ENCODE measurements around the gene PRPF8.

PRPF8 gene

DNA sequence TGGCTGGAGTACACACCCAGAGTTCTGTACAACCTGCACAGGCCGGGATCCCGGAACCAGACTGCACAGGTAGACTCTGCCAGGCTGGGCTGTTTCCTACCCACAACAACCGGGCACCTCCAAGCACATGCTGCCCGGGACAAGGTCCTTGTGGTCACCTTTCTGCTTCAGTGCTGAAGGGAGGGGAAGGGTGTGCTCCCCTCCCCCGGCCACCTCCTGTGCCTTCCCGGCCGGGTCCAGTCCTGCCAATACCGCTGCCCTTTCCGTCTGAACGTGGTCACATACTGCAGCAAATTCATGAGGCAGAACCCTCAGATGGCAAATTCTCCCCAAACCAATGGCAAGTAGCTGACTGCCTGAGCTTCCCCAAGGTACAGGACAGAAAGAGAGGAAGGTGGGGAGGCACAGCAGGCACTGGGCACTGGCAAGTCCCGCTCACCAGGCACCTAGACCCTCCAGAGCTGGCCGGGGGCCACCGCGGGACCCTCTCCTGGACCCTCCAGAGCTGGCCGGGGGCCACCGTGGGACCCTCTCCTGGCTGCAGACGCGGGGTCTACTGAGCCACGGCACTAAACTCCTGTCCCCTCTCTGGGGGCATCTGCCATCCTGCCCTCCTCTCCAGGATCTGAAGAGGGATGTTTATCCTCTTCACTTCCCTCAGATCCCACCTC, 78.9 kb downstream of the PRPF8 start:
- H2AFZ ChIP-seq (ENCODE audit: low read length), result no peak overlapping the region
- H3F3A ChIP-seq (ENCODE audit: insufficient read depth, low read length), result no peaks in the 10 kb centered on the region
- no peaks in the 10 kb centered on the region for H3K4me1 ChIP-seq (ENCODE audit: low read length)
- H3K9me3 ChIP-seq (replicated peaks; ENCODE audit: insufficient read depth, low read length), result no peaks in the 10 kb centered on the region
- H3K9ac ChIP-seq (ENCODE audit: low read length), result no peak overlapping the region
- no peak overlapping the region for H3K27ac ChIP-seq (ENCODE audit: low read length)
- H3K4me3 ChIP-seq (ENCODE audit: low read length), result no peak overlapping the region
- H3K4me2 ChIP-seq (ENCODE audit: low read depth, low read length), result no peak overlapping the region
- TF ChIP-seq EZH2 (optimal IDR thresholded peaks at IDR 0.05; ENCODE audit: low read depth, low read length) (no peak), EZH2phosphoT487 (IDR thresholded peaks at IDR 0.05; ENCODE audit: low read length) (no peak)
- TF ChIP-seq, protein P1, sequence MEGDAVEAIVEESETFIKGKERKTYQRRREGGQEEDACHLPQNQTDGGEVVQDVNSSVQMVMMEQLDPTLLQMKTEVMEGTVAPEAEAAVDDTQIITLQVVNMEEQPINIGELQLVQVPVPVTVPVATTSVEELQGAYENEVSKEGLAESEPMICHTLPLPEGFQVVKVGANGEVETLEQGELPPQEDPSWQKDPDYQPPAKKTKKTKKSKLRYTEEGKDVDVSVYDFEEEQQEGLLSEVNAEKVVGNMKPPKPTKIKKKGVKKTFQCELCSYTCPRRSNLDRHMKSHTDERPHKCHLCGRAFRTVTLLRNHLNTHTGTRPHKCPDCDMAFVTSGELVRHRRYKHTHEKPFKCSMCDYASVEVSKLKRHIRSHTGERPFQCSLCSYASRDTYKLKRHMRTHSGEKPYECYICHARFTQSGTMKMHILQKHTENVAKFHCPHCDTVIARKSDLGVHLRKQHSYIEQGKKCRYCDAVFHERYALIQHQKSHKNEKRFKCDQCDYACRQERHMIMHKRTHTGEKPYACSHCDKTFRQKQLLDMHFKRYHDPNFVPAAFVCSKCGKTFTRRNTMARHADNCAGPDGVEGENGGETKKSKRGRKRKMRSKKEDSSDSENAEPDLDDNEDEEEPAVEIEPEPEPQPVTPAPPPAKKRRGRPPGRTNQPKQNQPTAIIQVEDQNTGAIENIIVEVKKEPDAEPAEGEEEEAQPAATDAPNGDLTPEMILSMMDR (IDR thresholded peaks at IDR 0.05; ENCODE audit: low read length), result no peak
- H3K36me3 ChIP-seq (replicated peaks; ENCODE audit: insufficient read depth, low read length), result no peaks in the 10 kb centered on the region; the same call in 1 of the 2 replicates
- no peaks in the 10 kb centered on the region for H3K79me2 ChIP-seq (ENCODE audit: low read length)
- no peaks in the 10 kb centered on the region for H3K9me2 ChIP-seq (replicated peaks; ENCODE audit: insufficient read depth, low read length)
- no peak for DNase-seq
- H3K27me3 ChIP-seq (replicated peaks; ENCODE audit: insufficient read depth, low read length), result no peaks in the 10 kb centered on the region
- no peaks in the 10 kb centered on the region for H4K20me1 ChIP-seq (ENCODE audit: insufficient read depth, low read length)

DNA sequence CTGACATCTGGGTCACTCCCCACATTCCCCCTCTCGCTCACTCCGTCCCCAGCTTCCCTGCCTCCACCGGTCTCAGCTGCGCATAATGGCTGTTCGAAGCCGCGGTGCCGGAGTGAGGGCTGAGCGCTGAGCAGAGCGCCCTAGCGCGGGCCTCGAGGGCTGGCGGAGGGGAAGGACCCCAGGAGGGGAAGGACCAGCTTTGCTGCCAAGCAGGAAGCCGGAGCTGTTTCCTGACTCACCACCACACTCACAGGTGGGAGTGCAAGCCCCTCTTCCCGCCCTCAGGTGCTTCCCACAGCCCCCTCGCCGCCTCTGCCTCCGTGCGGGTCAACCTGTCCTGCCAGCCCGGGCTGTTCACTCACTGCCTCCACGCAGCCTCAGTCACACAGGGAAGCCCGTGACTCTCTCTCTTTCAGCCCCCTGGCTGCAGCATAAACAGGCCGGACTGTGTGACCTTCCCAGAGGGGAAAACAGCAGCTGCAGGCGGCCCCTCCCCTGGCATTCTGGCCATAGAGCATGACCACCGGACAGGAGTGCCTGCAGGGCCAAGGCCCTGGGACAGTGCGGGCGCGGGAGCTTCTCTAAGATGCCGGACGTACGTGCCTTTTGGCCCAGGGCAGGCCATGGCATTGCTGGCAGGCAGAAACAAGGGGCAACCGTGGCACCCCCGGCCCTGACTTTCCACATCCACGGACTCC, 79.7 kb downstream of the PRPF8 start:
- Histone ChIP-seq H3K36me3 (replicated peaks; ENCODE audit: insufficient read depth, low read length) (no peaks in the 10 kb centered on the region; the same call in 1 of the 2 replicates), H3K27ac (ENCODE audit: low read length) (no peak overlapping the region), H4K20me1 (ENCODE audit: insufficient read depth, low read length) (no peaks in the 10 kb centered on the region), H3K79me2 (ENCODE audit: low read length) (no peaks in the 10 kb centered on the region), H3K9ac (ENCODE audit: low read length) (no peak overlapping the region), H3K9me3 (replicated peaks; ENCODE audit: insufficient read depth, low read length) (no peaks in the 10 kb centered on the region), H3K4me2 (ENCODE audit: low read depth, low read length) (no peak overlapping the region), H3K4me1 (ENCODE audit: low read length) (no peaks in the 10 kb centered on the region), H3K27me3 (replicated peaks; ENCODE audit: insufficient read depth, low read length) (no peaks in the 10 kb centered on the region), H2AFZ (ENCODE audit: low read length) (no peak overlapping the region), H3K4me3 (ENCODE audit: low read length) (no peak overlapping the region), H3K9me2 (replicated peaks; ENCODE audit: insufficient read depth, low read length) (no peaks in the 10 kb centered on the region), H3F3A (ENCODE audit: insufficient read depth, low read length) (no peaks in the 10 kb centered on the region)
- TF ChIP-seq EZH2 (optimal IDR thresholded peaks at IDR 0.05; ENCODE audit: low read depth, low read length) (no peak), EZH2phosphoT487 (IDR thresholded peaks at IDR 0.05; ENCODE audit: low read length) (no peak)
- no peak for DNase-seq

DNA sequence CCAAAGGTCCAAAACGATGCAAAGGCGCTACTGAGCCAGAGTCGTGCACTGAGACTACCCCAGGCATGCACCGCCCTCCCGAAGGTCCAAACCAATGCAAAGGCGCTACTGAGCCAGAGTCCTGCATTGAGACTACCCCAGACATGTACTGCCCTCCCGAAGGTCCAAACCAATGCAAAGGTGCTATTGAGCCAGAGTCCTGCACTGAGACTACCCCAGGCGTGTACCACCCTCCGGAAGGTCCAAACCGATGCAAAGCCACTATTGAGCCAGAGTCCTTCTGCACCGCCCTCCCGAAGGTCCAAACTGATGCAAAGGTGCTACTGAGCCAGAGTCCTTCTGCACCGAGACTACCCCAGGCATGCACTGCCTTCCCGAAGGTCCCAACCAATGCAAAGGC, 83.1 kb downstream of the PRPF8 start:
- no peak overlapping the region for H3K9ac ChIP-seq (ENCODE audit: low read length)
- no peak overlapping the region for H2AFZ ChIP-seq (ENCODE audit: low read length)
- no peak overlapping the region for H3K4me3 ChIP-seq (ENCODE audit: low read length)
- H3F3A ChIP-seq (ENCODE audit: insufficient read depth, low read length), result no peaks in the 10 kb centered on the region
- H3K27me3 ChIP-seq (replicated peaks; ENCODE audit: insufficient read depth, low read length), result no peaks in the 10 kb centered on the region
- H3K9me3 ChIP-seq (replicated peaks; ENCODE audit: insufficient read depth, low read length), result no peaks in the 10 kb centered on the region
- H3K9me2 ChIP-seq (replicated peaks; ENCODE audit: insufficient read depth, low read length), result no peaks in the 10 kb centered on the region
- H3K36me3 ChIP-seq (replicated peaks; ENCODE audit: insufficient read depth, low read length), result no peaks in the 10 kb centered on the region; the same call in 1 of the 2 replicates
- no peaks in the 10 kb centered on the region for H3K4me1 ChIP-seq (ENCODE audit: low read length)
- no peak overlapping the region for H3K27ac ChIP-seq (ENCODE audit: low read length)
- TF ChIP-seq EZH2 (optimal IDR thresholded peaks at IDR 0.05; ENCODE audit: low read depth, low read length) (no peak), EZH2phosphoT487 (IDR thresholded peaks at IDR 0.05; ENCODE audit: low read length) (no peak)
- TF ChIP-seq, protein P1 (IDR thresholded peaks at IDR 0.05; ENCODE audit: low read length), result no peak
- no peak for DNase-seq
- no peaks in the 10 kb centered on the region for H3K79me2 ChIP-seq (ENCODE audit: low read length)
- no peaks in the 10 kb centered on the region for H4K20me1 ChIP-seq (ENCODE audit: insufficient read depth, low read length)
- no peak overlapping the region for H3K4me2 ChIP-seq (ENCODE audit: low read depth, low read length)

All from MM.1S (cell line).